Large intestine (tissue), 1 donor: ENCODE measurements around the gene CD5L. TPM values are rescaled to one million over a fixed set of nuclear protein-coding genes. Genes with fewer than 3 reads are reported as not detected.

Experiments
- polyA plus RNA-seq: library from polyadenylated mRNA; unstranded; fragments of 120-200 nt; gene quantifications from one replicate; pipeline ENCODE4 v1.2.1, GENCODE V29; 2013

The CD5L gene
- polyA plus RNA-seq, 1 donor = 0.13 TPM

Other genes with a start within 250 kb of the CD5L start
- 0.07 TPM for gene FCRL4, start 243.7 kb downstream of the CD5L start, polyA plus RNA-seq
- gene FCRL3, start 141.0 kb downstream of the CD5L start, polyA plus RNA-seq = 0.22 TPM
- gene FCRL2, start 64.7 kb downstream of the CD5L start, polyA plus RNA-seq = 0.15 TPM
- gene FCRL1, start 21.7 kb downstream of the CD5L start, polyA plus RNA-seq = 0.52 TPM
- gene KIRREL1, start 151.8 kb upstream of the CD5L start, polyA plus RNA-seq = 18.7 TPM